Thyroid gland (tissue), 4 donors: ENCODE data around the gene APMAP. TPM values are rescaled to one million over a fixed set of nuclear protein-coding genes. Genes with fewer than 3 reads are reported as not detected.

Source experiments
- DNase-seq, 2 donors: peaks; one replicate each; pipeline ENCODE4 v3.0.0-alpha.2; 2019
- H3K27ac ChIP-seq, 3 donors: fragments of 200-600 bp; sonication (generic); 1 replicate in 2 of 3; 2 replicates in 1 of 3; pipeline ENCODE4 v1.5.1; 2016 to 2019; ENCODE audit warnings: mild to moderate bottlenecking in 1 of 3, moderate library complexity in 1 of 3
- H3K27me3 ChIP-seq: fragments of 200-600 bp; sonication (generic); one replicate; pipeline ENCODE4 v1.5.1; 2019
- H3K36me3 ChIP-seq, 2 donors: fragments of 200-600 bp; sonication (generic); one replicate each; pipeline ENCODE4 v1.5.1; 2016 to 2019
- H3K4me1 ChIP-seq, 2 donors: fragments of 200-600 bp; sonication (generic); one replicate each; pipeline ENCODE4 v1.5.1; 2017 to 2019
- H3K4me3 ChIP-seq, 3 donors: fragments of 200-600 bp; sonication (generic); replicated peaks in 1 of 3; 1 replicate in 2 of 3; 2 replicates in 1 of 3; pipeline ENCODE4 v1.5.1; 2016; ENCODE audit warnings: mild to moderate bottlenecking in 1 of 3
- H3K9me3 ChIP-seq: fragments of 200-600 bp; sonication (generic); one replicate; pipeline ENCODE4 v1.5.1; 2017
- POLR2A ChIP-seq, 2 donors: fragments of 450-650 bp; IDR thresholded peaks; one replicate each; pipeline ENCODE4 v1.6.1; 2017; ENCODE audit warnings: antibody characterized with exemption in 2 of 2, mild to moderate bottlenecking in 2 of 2, moderate library complexity in 1 of 2
- WGBS, 2 donors: methylation state at CpG; one replicate each; pipeline ENCODE4 v1.1.5; 2017; 5-methylcytosine and 5-hydroxymethylcytosine counted together
- intact Hi-C: fragments of 100-400 bp; cut with DNase I; formaldehyde crosslinking; loops from one replicate; pipeline ENCODE4 v1.15.1; 2023
- total RNA-seq, 4 donors: library from RNA; depleted of rRNA; stranded (reverse); fragments of >200 nt; gene quantifications; one replicate each; pipeline ENCODE4 v1.2.3, GENCODE V29; 2016
- TF ChIP-seq, protein P1 (sequence below), 6 experiments: fragments of 200-600 bp in 3 of 6; fragments of 450-650 bp in 3 of 6; sonication (generic) in 3 of 6; IDR thresholded peaks; one replicate each; pipeline ENCODE4 v1.5.1; 2016 to 2019; ENCODE audit warnings: antibody characterized with exemption in 6 of 6, mild to moderate bottlenecking in 2 of 6, inconsistent platforms in 1 of 6, moderate library complexity in 1 of 6

APMAP gene
- total RNA-seq, 4 donors from 2014 or later, result 171 to 205 (median 186) TPM

GRCh38 chr20:24969186-24970029, 23.1 kb downstream of the APMAP start:
- no peak overlapping the region for H3K27ac ChIP-seq
- H3K27me3 ChIP-seq, result no peaks in the 10 kb centered on the region
- no peaks in the 10 kb centered on the region for H3K4me1 ChIP-seq
- WGBS, 2 donors, result 96% methylated on average over 19 of the region's 19 CpGs
- H3K36me3 ChIP-seq, result peaks cover 69 to 74% of the 10 kb centered on the region in 2 donors
- no peak for TF ChIP-seq POLR2A (IDR thresholded peaks at IDR 0.05)
- TF ChIP-seq, protein P1, sequence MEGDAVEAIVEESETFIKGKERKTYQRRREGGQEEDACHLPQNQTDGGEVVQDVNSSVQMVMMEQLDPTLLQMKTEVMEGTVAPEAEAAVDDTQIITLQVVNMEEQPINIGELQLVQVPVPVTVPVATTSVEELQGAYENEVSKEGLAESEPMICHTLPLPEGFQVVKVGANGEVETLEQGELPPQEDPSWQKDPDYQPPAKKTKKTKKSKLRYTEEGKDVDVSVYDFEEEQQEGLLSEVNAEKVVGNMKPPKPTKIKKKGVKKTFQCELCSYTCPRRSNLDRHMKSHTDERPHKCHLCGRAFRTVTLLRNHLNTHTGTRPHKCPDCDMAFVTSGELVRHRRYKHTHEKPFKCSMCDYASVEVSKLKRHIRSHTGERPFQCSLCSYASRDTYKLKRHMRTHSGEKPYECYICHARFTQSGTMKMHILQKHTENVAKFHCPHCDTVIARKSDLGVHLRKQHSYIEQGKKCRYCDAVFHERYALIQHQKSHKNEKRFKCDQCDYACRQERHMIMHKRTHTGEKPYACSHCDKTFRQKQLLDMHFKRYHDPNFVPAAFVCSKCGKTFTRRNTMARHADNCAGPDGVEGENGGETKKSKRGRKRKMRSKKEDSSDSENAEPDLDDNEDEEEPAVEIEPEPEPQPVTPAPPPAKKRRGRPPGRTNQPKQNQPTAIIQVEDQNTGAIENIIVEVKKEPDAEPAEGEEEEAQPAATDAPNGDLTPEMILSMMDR (IDR thresholded peaks at IDR 0.05), result no peak
- intact Hi-C loops, result no loop called here
- no peak for DNase-seq
- no peaks in the 10 kb centered on the region for H3K9me3 ChIP-seq
- H3K4me3 ChIP-seq, result no peak overlapping the region

DNA sequence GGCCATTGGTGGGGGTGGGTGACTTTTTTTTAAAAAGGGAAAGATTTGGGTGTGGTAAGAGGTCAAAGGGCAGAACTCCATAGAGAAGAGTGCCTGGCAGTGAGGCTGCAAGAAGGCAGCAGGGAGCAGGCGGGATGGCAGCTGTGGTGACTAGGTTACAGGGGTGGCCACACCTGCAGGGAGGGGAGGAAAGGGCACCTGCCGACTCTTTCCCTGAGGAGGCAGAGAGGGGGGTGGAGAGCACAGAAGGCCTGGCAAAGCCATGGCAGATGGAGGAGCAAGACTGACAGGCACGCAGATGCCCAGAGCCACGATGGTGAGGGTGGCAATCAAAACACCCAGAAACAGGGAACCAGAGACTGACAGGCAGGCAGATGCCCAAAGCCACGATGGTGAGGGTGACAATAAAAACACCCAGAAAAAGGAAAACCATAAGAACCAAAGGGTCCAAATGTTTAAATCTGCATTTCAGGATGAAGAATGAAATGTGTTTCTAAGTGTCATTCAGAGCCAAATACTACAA, 24.2 kb downstream of the APMAP start:
- WGBS, 2 donors, result 82 to 87% methylated on average over 5 of the region's 5 CpGs
- Histone ChIP-seq H3K4me3 (no peak overlapping the region), H3K36me3 (peaks cover 76 to 81% of the 10 kb centered on the region in 2 donors), H3K27ac (no peak overlapping the region), H3K9me3 (no peaks in the 10 kb centered on the region), H3K27me3 (no peaks in the 10 kb centered on the region), H3K4me1 (no peaks in the 10 kb centered on the region)
- intact Hi-C loops, result no loop called here
- no peak for DNase-seq
- TF ChIP-seq, protein P1 (IDR thresholded peaks at IDR 0.05), result no peak
- TF ChIP-seq POLR2A (IDR thresholded peaks at IDR 0.05), result no peak

- peaks cover 72% of the 10 kb centered on the region in 2 donors for H3K36me3 ChIP-seq
- no peak overlapping the region for H3K27ac ChIP-seq
Observed at GRCh38 chr20:24966317-24967012, 26.1 kb downstream of the APMAP start.

DNA sequence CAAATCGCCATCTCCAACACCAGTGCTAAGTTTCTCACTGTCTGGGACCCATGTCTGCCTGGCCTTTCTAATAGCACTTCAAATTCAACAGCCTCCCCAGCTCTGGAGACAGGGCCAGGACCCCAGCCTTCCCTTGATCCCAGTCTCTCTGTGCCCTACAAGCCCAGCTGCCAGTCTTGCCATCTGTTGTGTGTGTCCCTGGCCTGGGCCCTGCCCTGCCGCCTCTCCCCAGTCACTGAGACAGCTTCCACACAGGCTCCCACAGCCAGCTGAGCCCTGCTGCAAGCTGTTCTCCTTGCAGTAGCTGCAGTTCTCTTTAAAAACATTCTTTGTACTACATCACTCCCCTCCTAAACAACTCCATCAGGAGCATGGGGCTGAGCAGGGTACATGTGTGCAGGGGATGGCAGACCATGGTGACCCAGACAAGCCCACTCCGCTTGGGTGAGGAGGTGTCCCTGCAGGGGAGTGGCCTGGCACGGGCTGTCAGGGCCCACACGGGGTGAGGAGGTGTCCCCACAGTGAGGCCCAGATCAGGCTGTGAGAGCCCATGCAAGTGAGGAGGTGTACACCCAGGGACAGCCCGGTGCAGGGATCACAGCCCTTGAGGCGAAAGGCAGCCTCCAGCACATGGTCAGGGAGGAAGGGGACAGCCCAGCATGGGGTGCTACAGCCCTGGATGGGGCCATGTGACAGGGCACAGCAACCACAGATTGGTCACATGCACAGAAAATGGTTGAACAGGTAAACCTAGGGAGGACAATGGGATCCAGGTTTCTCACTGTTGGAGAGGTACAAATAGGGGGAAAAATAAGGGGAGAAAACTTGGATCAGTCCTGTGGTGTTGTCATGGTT, 27.3 kb downstream of the APMAP start:
- Histone ChIP-seq H3K4me3 (no peak overlapping the region), H3K36me3 (peaks cover 66 to 69% of the 10 kb centered on the region in 2 donors), H3K27ac (no peak overlapping the region), H3K9me3 (no peaks in the 10 kb centered on the region), H3K4me1 (no peaks in the 10 kb centered on the region), H3K27me3 (no peaks in the 10 kb centered on the region)
- DNase-seq, result no peak
- 94 to 97% methylated on average over 6 to 7 of the region's 7 CpGs for WGBS, 2 donors
- intact Hi-C loops, result no loop called here
- no peak for TF ChIP-seq POLR2A (IDR thresholded peaks at IDR 0.05)
- TF ChIP-seq, protein P1 (IDR thresholded peaks at IDR 0.05), result no peak

More at GRCh38 chr20:24966317-24967012, 26.1 kb downstream of the APMAP start:
- no peaks in the 10 kb centered on the region for H3K27me3 ChIP-seq
- no peak overlapping the region for H3K4me3 ChIP-seq
- intact Hi-C loops, result no loop called here
- DNase-seq, result no peak
- H3K9me3 ChIP-seq, result no peaks in the 10 kb centered on the region
- WGBS, 2 donors, result 95 to 96% methylated on average over 13 to 15 of the region's 15 CpGs
- TF ChIP-seq, protein P1 (IDR thresholded peaks at IDR 0.05), result no peak
- no peak for TF ChIP-seq POLR2A (IDR thresholded peaks at IDR 0.05)
- no peaks in the 10 kb centered on the region for H3K4me1 ChIP-seq
